Endothelial cell of umbilical vein (primary cell): Measurements from ENCODE around the gene NBEA. TPM values are rescaled to one million over a fixed set of nuclear protein-coding genes. Genes with fewer than 3 reads are reported as not detected.

Source experiments
- BruUV-seq: library from RNA; stranded (reverse); fragments of 400-500 nt; replicated peaks from 2 replicates; lab custom pipeline; 2021; lab: Mats Ljungman, UMichigan
- CTCF ChIA-PET: fragments of 300-600, 350-600 bp; sonication (Branson Sonifier 250); formaldehyde crosslinking; loops from one replicate; lab custom pipeline; 2021; ENCODE audit warnings: antibody characterized with exemption, inconsistent platforms; lab: Charles Lee
- POLR2A ChIA-PET: fragments of 300-600, 350-600 bp; sonication (Branson Sonifier 250); formaldehyde crosslinking; loops from one replicate; lab custom pipeline; 2021; ENCODE audit warnings: antibody characterized with exemption, inconsistent platforms; lab: Charles Lee
- DNase-seq: peaks from one replicate; pipeline ENCODE4 v3.0.0-alpha.2; 2011; ENCODE audit warnings: low read depth, low spot score
- FAIRE-seq: peaks from 2 replicates; lab custom pipeline; 2011; peaks lifted over from hg19 to GRCh38; lab: Jason Lieb, UNC
- H2AFZ ChIP-seq: 2 replicates; pipeline ENCODE4 v1.6.0; 2012; ENCODE audit warnings: low read depth, low read length, control low read depth, inconsistent platforms
- H3K27ac ChIP-seq: 2 replicates; pipeline ENCODE4 v1.5.1; 2011; ENCODE audit warnings: low read depth, mild to moderate bottlenecking, control low read depth, low read length, moderate library complexity; ENCODE audit not compliant: insufficient read depth
- H3K27me3 ChIP-seq, 2 experiments: 2 replicates each; pipeline versions ENCODE4 v1.6.0 to v1.6.1; 2011; ENCODE audit warnings: low read length in 2 of 2, mixed read lengths in 1 of 2; ENCODE audit not compliant: control insufficient read depth in 2 of 2, insufficient read depth in 2 of 2
- H3K36me3 ChIP-seq, 2 experiments: 2 replicates in 1 of 2; 3 replicates in 1 of 2; pipeline ENCODE4 v1.5.1; 2011; ENCODE audit warnings: low read length in 2 of 2, mild to moderate bottlenecking in 1 of 2, moderate library complexity in 1 of 2; ENCODE audit not compliant: control insufficient read depth in 2 of 2, insufficient read depth in 2 of 2; ENCODE audit errors: extremely low read depth in 1 of 2
- H3K4me1 ChIP-seq: 3 replicates; pipeline ENCODE4 v1.5.1; 2011; ENCODE audit warnings: mild to moderate bottlenecking, low read length; ENCODE audit not compliant: control insufficient read depth, insufficient read depth; ENCODE audit errors: extremely low read depth
- H3K4me2 ChIP-seq: 2 replicates; pipeline ENCODE4 v1.6.1; 2011; ENCODE audit warnings: low read length, control low read depth, mixed read lengths; ENCODE audit not compliant: insufficient read depth
- H3K4me3 ChIP-seq, 3 experiments: fragments of 200-600 bp in 1 of 3; sonication (generic), shearing (Covaris generic) in 1 of 3; replicated peaks in 1 of 3; 2 replicates each; pipeline ENCODE4 v1.5.1; 2011 to 2016; ENCODE audit warnings: control low read depth in 3 of 3, low read length in 3 of 3, mild to moderate bottlenecking in 2 of 3, inconsistent platforms in 1 of 3, low read depth in 1 of 3, moderate library complexity in 1 of 3; ENCODE audit not compliant: insufficient read depth in 1 of 3
- H3K79me2 ChIP-seq: 2 replicates; pipeline ENCODE4 v1.6.0; 2012; ENCODE audit warnings: low read length, inconsistent platforms; ENCODE audit not compliant: control insufficient read depth, insufficient read depth
- H3K9ac ChIP-seq: replicated peaks from 2 replicates; pipeline ENCODE3; 2011; ENCODE audit warnings: low read length, control low read depth; ENCODE audit not compliant: insufficient read depth; ENCODE audit errors: extremely low read depth
- H3K9me1 ChIP-seq: replicated peaks from 3 replicates; pipeline ENCODE4 v1.6.0; 2011; ENCODE audit warnings: mild to moderate bottlenecking, low read length; ENCODE audit not compliant: control insufficient read depth, insufficient read depth; ENCODE audit errors: extremely low read depth
- H3K9me3 ChIP-seq: replicated peaks from 2 replicates; pipeline ENCODE4 v1.5.1; 2012; ENCODE audit warnings: low read length, inconsistent platforms; ENCODE audit not compliant: control insufficient read depth, insufficient read depth
- H4K20me1 ChIP-seq: replicated peaks from 2 replicates; pipeline ENCODE3; 2011; ENCODE audit warnings: mild to moderate bottlenecking, low read length; ENCODE audit not compliant: control insufficient read depth, insufficient read depth; ENCODE audit errors: extremely low read depth
- CTCF ChIP-seq, 2 donors: IDR thresholded peaks; 1 replicate in 1 of 2; 2 replicates in 1 of 2; pipeline ENCODE4 v1.5.1; 2011; ENCODE audit warnings: low read length in 2 of 2, mild to moderate bottlenecking in 2 of 2, moderate library complexity in 2 of 2, control low read depth in 1 of 2, inconsistent platforms in 1 of 2, low read depth in 1 of 2; ENCODE audit not compliant: insufficient read depth in 1 of 2; ENCODE audit errors: extremely low read depth in 1 of 2
- EZH2 ChIP-seq: IDR thresholded peaks from 2 replicates; pipeline ENCODE4 v1.6.1; 2012; ENCODE audit warnings: borderline replicate concordance, low read depth, mild to moderate bottlenecking, moderate library complexity, low read length, inconsistent platforms; ENCODE audit not compliant: severe bottlenecking
- FOS ChIP-seq: IDR thresholded peaks from 2 replicates; pipeline ENCODE4 v1.6.1; 2011; ENCODE audit warnings: mild to moderate bottlenecking, low read length, moderate library complexity, borderline replicate concordance; ENCODE audit not compliant: insufficient read depth
- GATA2 ChIP-seq: IDR thresholded peaks from 2 replicates; pipeline ENCODE4 v1.7.0; 2011; ENCODE audit warnings: low read depth, mild to moderate bottlenecking, moderate library complexity, mixed read lengths, low read length; ENCODE audit not compliant: insufficient read length, insufficient read depth
- JUN ChIP-seq: IDR thresholded peaks from 2 replicates; pipeline ENCODE4 v1.6.1; 2011; ENCODE audit warnings: borderline replicate concordance, low read depth; ENCODE audit not compliant: insufficient read length, insufficient read depth
- MAX ChIP-seq: IDR thresholded peaks from 2 replicates; pipeline ENCODE4 v1.6.1; 2011; ENCODE audit not compliant: insufficient read depth, insufficient read length
- MYC ChIP-seq: IDR thresholded peaks from one replicate; pipeline ENCODE4 v1.6.1; 2011; ENCODE audit warnings: mild to moderate bottlenecking, low read depth, low read length
- POLR2A ChIP-seq: IDR thresholded peaks from 2 replicates; pipeline ENCODE4 v1.6.1; 2012; ENCODE audit warnings: low read depth, mild to moderate bottlenecking, control low read depth, low read length
- POLR2AphosphoS5 ChIP-seq: IDR thresholded peaks from 2 replicates; pipeline ENCODE4 v1.6.1; 2012; ENCODE audit warnings: low read depth, mild to moderate bottlenecking, control low read depth, low read length, moderate library complexity; ENCODE audit not compliant: insufficient read depth
- dilution Hi-C: fragments of 300-500 bp; cut with MboI; formaldehyde crosslinking; loops from one replicate; pipeline ENCODE4 v1.15.0; 2019; ENCODE audit warnings: low sequenced_read_pairs; ENCODE audit not compliant: extremely low pct_ligation_motif_present
- intact Hi-C: fragments of 100-400 bp; cut with micrococcal nuclease; formaldehyde crosslinking; loops from one replicate; pipeline ENCODE4 v1.10.0; 2022
- polyA plus RNA-seq, 4 experiments: library from polyadenylated mRNA; depleted of rRNA in 3 of 4; stranded (reverse) in 3 of 4; unstranded in 1 of 4; fragments of >200 nt; gene quantifications; 2 replicates each; pipeline versions ENCODE4 v1.2.1 to v1.2.3, GENCODE V29; 2011 to 2012; ENCODE audit warnings: missing spikeins in 1 of 4
- total RNA-seq: library from RNA; stranded (reverse); gene quantifications from 2 replicates; pipeline ENCODE4 v1.2.3, GENCODE V29; 2021

NBEA gene
- total and polyA plus RNA-seq, 2 donors (not counting 3 experiments of a cell fraction or from before 2014, with no cell fraction given): 3.0 to 4.8 TPM

DNA sequence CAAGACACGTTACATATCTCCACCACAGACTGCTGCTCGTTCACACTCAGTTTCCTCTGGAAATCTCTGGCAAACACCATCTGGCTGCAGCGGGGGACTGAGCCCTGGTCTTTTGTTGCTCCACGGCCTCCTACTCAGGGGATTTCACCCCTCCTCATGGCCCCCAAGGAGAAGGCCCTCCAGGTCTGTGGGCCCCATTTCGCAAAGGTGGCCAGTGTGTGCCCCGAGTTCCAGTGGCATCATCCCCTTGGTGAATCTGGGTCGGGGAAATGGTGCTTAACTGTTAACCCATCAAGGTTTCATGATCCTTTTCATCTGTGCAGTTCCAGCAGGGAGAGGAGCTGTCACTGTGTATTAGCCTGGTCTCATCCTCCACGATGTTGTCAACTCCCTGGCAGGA lies 769.8 kb downstream of the NBEA start:
- dilution Hi-C loops (no loop called here), intact Hi-C loops (no loop called here)
- FAIRE-seq (no peak), DNase-seq (no peak)
- no peaks in the 10 kb centered on the region for H3K79me2 ChIP-seq
- BruUV-seq: no TSS peak
- ChIA-PET CTCF (no interaction called here), POLR2A (no interaction called here)
- H3K4me3 ChIP-seq: no peak overlapping the region
- no peaks in the 10 kb centered on the region for H3K4me1 ChIP-seq
- H3K27me3 ChIP-seq: no peaks in the 10 kb centered on the region
- H3K9ac ChIP-seq: no peak overlapping the region
- no peaks in the 10 kb centered on the region for H3K9me3 ChIP-seq
- H3K27ac ChIP-seq: no peak overlapping the region
- H3K4me2 ChIP-seq: no peak overlapping the region
- no peaks in the 10 kb centered on the region for H3K36me3 ChIP-seq
- TF ChIP-seq POLR2A: no peak
- no peak for TF ChIP-seq JUN
- no peak for TF ChIP-seq POLR2AphosphoS5
- TF ChIP-seq MYC: no peak
- no peaks in the 10 kb centered on the region for H4K20me1 ChIP-seq
- H3K9me1 ChIP-seq: no peaks in the 10 kb centered on the region
- H2AFZ ChIP-seq: no peak overlapping the region

GRCh38 chr13:35712907-35713761 lies 771.1 kb downstream of the NBEA start:
- no peaks in the 10 kb centered on the region for H3K36me3 ChIP-seq
- DNase-seq (no peak), FAIRE-seq (no peak)
- BruUV-seq: no TSS peak
- H3K4me2 ChIP-seq: no peak overlapping the region
- no peak overlapping the region for H3K9ac ChIP-seq
- TF ChIP-seq MAX: no peak
- TF ChIP-seq POLR2A: no peak
- no peak for TF ChIP-seq MYC
- no peak for TF ChIP-seq JUN
- TF ChIP-seq EZH2: no peak
- no peak for TF ChIP-seq FOS
- TF ChIP-seq CTCF (IDR thresholded peaks at IDR 0.05; ENCODE audit: extremely low read depth in 1 of 2, insufficient read depth in 1 of 2, low read depth in 1 of 2, low read length in 2 of 2): no peak
- TF ChIP-seq POLR2AphosphoS5: no peak
- TF ChIP-seq GATA2: no peak
- ChIA-PET POLR2A (no interaction called here), CTCF (interaction anchor here (1.0 to 1.1 kb wide), 2 partner anchors 9 to 76 kb away, joined by 3 read pairs; no protein-coding TSS in a partner anchor)
- H3K4me1 ChIP-seq: no peaks in the 10 kb centered on the region
- H3K79me2 ChIP-seq: no peaks in the 10 kb centered on the region
- H3K27ac ChIP-seq: no peak overlapping the region
- dilution Hi-C loops (no loop called here), intact Hi-C loops (no loop called here)
- H3K9me3 ChIP-seq: no peaks in the 10 kb centered on the region
- no peaks in the 10 kb centered on the region for H3K9me1 ChIP-seq
- H2AFZ ChIP-seq: no peak overlapping the region
- no peaks in the 10 kb centered on the region for H3K27me3 ChIP-seq
- H3K4me3 ChIP-seq: no peak overlapping the region
- no peaks in the 10 kb centered on the region for H4K20me1 ChIP-seq
